ENCODE results near the gene MRPL37.
"Not testable (repeated sequence)": the region's sequence is repeated elsewhere in the genome, so short reads cannot be mapped to it uniquely, and the experiment has no call there.

DNA sequence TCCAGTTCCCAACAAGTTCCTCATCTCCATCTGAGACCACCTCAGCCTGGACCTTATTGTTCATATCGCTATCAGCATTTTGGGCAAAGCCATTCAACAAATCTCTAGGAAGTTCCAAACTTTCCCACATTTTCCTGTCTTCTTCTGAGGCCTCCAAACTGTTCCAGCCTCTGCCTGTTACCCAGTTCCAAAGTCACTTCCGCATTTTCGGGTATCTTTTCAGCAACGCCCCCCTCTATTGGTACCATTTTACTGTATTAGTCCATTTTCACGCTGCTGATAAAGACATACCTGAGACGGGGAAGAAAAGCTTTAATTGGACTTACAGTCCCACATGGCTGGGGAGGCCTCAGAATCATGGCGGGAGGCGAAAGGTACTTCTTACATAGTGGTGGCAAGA lies 33.6 kb upstream of the MRPL37 start:
- TF ChIP-seq, protein P1, sequence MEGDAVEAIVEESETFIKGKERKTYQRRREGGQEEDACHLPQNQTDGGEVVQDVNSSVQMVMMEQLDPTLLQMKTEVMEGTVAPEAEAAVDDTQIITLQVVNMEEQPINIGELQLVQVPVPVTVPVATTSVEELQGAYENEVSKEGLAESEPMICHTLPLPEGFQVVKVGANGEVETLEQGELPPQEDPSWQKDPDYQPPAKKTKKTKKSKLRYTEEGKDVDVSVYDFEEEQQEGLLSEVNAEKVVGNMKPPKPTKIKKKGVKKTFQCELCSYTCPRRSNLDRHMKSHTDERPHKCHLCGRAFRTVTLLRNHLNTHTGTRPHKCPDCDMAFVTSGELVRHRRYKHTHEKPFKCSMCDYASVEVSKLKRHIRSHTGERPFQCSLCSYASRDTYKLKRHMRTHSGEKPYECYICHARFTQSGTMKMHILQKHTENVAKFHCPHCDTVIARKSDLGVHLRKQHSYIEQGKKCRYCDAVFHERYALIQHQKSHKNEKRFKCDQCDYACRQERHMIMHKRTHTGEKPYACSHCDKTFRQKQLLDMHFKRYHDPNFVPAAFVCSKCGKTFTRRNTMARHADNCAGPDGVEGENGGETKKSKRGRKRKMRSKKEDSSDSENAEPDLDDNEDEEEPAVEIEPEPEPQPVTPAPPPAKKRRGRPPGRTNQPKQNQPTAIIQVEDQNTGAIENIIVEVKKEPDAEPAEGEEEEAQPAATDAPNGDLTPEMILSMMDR (conservative IDR thresholded peaks at IDR 0.05; ENCODE audit: low read depth, low read length) = not testable (repeated sequence)
- not testable (repeated sequence) for TF ChIP-seq POLR2A (IDR thresholded peaks at IDR 0.05; ENCODE audit: low read depth, low read length); RAD21 (IDR thresholded peaks at IDR 0.05; ENCODE audit: low read length); RFX5 (IDR thresholded peaks at IDR 0.05; ENCODE audit: low read depth, low read length); SMC3 (IDR thresholded peaks at IDR 0.05; ENCODE audit: low read depth, low read length); RCOR1 (IDR thresholded peaks at IDR 0.05; ENCODE audit: insufficient replicate concordance, low read length); NFE2L2 (IDR thresholded peaks at IDR 0.05; ENCODE audit: low read depth, low read length); CEBPB (IDR thresholded peaks at IDR 0.05; ENCODE audit: low read depth, low read length); MAZ (IDR thresholded peaks at IDR 0.05; ENCODE audit: borderline replicate concordance, low read depth, low read length)
- TF ChIP-seq, protein P2, sequence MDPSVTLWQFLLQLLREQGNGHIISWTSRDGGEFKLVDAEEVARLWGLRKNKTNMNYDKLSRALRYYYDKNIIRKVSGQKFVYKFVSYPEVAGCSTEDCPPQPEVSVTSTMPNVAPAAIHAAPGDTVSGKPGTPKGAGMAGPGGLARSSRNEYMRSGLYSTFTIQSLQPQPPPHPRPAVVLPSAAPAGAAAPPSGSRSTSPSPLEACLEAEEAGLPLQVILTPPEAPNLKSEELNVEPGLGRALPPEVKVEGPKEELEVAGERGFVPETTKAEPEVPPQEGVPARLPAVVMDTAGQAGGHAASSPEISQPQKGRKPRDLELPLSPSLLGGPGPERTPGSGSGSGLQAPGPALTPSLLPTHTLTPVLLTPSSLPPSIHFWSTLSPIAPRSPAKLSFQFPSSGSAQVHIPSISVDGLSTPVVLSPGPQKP (IDR thresholded peaks at IDR 0.05; ENCODE audit: borderline replicate concordance, low read depth, low read length) = not testable (repeated sequence)

Data from IMR-90 (cell line).